ENCODE data around the gene CLDN18. TPM values are rescaled to one million over a fixed set of nuclear protein-coding genes. Genes with fewer than 3 reads are reported as not detected.

The CLDN18 gene
- total RNA-seq, 1 donor from 2014 or later = not detected

DNA sequence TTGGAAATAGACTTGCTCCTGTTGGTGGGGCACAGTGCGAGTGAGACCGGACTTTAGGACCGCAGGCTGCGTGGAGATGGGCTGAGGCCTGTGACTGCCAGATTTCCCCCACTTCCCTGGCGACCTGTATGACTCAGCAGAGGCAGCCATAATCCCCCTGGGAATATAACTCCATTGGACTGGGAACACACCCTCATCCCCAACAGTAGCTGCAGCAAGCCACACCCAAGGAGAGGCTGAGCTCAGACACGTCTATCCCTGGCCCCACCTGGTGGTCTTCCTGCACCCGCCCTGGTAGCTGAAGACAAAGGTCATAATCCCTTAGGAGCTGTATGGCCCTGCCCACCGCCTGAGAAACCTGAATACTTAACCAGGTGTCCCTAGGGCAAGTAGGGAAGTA, 62.8 kb downstream of the CLDN18 start:
- H3K36me3 Mint-ChIP-seq (ENCODE audit: low read depth) = no peaks in the 10 kb centered on the region
- POLR2A ChIA-PET = no interaction called here
- no peak overlapping the region for H3K27ac Mint-ChIP-seq
- H3K4me3 Mint-ChIP-seq = no peak overlapping the region
- peaks cover 20% of the 10 kb centered on the region for H3K27me3 Mint-ChIP-seq
- no peaks in the 10 kb centered on the region for H3K4me1 Mint-ChIP-seq
- no peak for DNase-seq
- TF ChIP-seq, protein P1, sequence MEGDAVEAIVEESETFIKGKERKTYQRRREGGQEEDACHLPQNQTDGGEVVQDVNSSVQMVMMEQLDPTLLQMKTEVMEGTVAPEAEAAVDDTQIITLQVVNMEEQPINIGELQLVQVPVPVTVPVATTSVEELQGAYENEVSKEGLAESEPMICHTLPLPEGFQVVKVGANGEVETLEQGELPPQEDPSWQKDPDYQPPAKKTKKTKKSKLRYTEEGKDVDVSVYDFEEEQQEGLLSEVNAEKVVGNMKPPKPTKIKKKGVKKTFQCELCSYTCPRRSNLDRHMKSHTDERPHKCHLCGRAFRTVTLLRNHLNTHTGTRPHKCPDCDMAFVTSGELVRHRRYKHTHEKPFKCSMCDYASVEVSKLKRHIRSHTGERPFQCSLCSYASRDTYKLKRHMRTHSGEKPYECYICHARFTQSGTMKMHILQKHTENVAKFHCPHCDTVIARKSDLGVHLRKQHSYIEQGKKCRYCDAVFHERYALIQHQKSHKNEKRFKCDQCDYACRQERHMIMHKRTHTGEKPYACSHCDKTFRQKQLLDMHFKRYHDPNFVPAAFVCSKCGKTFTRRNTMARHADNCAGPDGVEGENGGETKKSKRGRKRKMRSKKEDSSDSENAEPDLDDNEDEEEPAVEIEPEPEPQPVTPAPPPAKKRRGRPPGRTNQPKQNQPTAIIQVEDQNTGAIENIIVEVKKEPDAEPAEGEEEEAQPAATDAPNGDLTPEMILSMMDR (IDR thresholded peaks at IDR 0.05) = no peak
- no peak for ATAC-seq (ENCODE audit: low read depth)
- no peaks in the 10 kb centered on the region for H3K9me3 Mint-ChIP-seq
- CTCF ChIA-PET = no interaction called here
- intact Hi-C loops (cut with micrococcal nuclease) = no loop called here

DNA sequence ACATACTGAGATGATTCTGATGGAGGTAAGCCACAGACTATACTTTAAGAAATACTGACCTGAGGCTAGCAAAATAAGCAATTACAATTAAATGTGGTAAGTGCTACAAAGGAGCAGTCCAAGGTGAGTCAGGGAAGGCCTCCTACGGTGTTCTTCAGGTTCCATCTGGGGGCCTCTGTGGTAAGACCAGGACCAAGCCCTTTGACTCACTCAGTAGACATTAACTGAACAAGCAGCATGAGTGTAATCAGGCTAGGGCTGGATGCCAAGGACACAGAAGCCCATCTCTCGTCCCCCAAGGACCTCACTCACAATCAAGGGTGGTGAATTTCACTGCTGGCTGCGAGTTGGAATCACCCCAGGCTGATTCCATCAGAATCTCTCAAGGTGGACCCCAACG, 68.1 kb downstream of the CLDN18 start:
- Mint-ChIP-seq H3K36me3 (ENCODE audit: low read depth) (no peaks in the 10 kb centered on the region), H3K4me3 (no peak overlapping the region), H3K27ac (no peak overlapping the region), H3K4me1 (no peaks in the 10 kb centered on the region), H3K27me3 (peaks cover 16% of the 10 kb centered on the region), H3K9me3 (no peaks in the 10 kb centered on the region)
- no peak for ATAC-seq (ENCODE audit: low read depth)
- no peak for DNase-seq
- intact Hi-C loops (cut with micrococcal nuclease) = no loop called here
- TF ChIP-seq, protein P1 (IDR thresholded peaks at IDR 0.05) = no peak
- POLR2A ChIA-PET = no interaction called here
- CTCF ChIA-PET = no interaction called here

DNA sequence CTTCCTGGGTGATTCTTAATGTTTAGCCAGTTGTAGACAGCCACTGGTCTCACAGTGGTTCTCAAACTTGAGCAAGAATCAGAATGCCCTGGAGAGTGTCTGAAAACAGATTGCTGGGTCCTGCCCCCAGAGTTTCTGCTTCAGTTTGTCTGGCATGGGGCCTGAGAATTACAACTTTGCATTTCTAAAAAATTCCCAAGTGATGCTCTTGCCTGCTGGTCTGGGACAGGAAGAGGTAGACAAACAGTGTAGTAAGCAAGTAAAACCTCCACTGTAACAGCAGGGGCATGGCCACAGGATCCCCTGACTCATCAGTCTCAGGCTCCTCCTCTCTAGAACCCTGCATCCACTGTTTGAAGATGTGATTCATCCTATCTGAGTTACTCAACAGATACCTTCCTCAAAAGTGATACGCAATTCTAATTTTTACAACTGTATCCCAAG, 69.0 kb downstream of the CLDN18 start:
- Mint-ChIP-seq H3K27ac (no peak overlapping the region), H3K4me1 (no peaks in the 10 kb centered on the region), H3K36me3 (ENCODE audit: low read depth) (no peaks in the 10 kb centered on the region), H3K9me3 (no peaks in the 10 kb centered on the region), H3K27me3 (peaks cover 20% of the 10 kb centered on the region), H3K4me3 (no peak overlapping the region)
- ChIA-PET POLR2A (no interaction called here), CTCF (no interaction called here)
- ATAC-seq (ENCODE audit: low read depth) (no peak), DNase-seq (no peak)
- TF ChIP-seq, protein P1 (IDR thresholded peaks at IDR 0.05) = no peak
- intact Hi-C loops (cut with micrococcal nuclease) = no loop called here

DNA sequence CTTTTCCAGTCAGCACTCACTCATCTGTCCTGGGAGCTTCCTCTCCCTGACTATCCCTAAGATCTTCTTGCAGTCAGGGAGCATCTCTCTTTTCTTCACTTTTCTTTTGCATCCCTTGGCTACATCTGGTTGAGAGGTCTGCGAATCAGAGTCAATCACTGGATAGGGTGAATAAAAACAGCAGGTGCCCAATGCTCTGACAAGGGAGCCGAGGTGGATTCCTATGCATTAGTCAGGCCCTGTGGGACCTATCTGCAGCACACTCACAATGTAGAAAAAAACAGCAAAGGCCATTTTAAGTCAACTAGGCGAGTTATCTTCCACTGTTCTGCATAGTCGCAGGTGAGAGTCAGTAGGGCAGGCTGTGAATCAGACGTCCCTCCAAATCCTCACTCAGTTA, 69.9 kb downstream of the CLDN18 start:
- no peaks in the 10 kb centered on the region for H3K36me3 Mint-ChIP-seq (ENCODE audit: low read depth)
- H3K27me3 Mint-ChIP-seq = peaks cover 20% of the 10 kb centered on the region
- no peak overlapping the region for H3K4me3 Mint-ChIP-seq
- TF ChIP-seq, protein P1 (IDR thresholded peaks at IDR 0.05) = no peak
- no peaks in the 10 kb centered on the region for H3K9me3 Mint-ChIP-seq
- H3K27ac Mint-ChIP-seq = no peak overlapping the region
- POLR2A ChIA-PET = no interaction called here
- intact Hi-C loops (cut with micrococcal nuclease) = no loop called here
- ATAC-seq (ENCODE audit: low read depth) (no peak), DNase-seq (no peak)
- CTCF ChIA-PET = interaction anchor here (1.4 kb wide), 1 partner anchor 11 kb away, joined by 3 read pairs; no protein-coding TSS in a partner anchor
- no peaks in the 10 kb centered on the region for H3K4me1 Mint-ChIP-seq

DNA sequence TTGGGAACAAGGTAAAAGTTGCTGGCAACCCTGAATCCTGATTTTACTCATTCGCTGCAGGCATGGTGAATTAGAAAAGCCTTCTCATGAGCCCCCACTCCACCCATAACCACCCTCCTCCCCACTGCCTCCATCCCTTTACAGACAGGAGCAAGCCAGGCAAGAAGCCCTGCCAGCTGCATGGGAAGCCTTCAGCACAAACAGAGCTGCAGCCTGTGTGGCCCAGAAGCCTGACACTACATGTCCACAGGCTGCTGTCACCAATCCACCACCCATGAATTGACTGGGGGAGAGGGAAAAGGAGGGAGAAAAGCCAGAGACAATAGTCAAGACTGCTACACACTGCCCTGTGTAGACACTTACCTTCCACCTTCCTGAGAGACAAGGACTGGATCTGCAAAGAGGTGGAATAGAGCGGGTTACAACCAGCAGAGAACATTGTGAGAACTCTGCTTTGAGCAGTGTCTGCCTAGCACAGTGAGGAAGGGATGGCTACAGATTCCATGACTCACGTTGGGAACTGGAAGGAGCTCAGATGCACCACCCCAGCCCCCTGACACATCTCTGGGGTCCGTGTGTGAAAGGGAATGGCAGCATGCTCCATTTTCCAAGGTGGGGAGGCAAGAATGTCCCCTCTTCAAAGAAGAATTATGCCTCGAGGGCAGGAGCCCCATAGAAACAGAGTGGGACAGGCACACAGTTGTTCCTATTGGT, 71.6 kb downstream of the CLDN18 start:
- TF ChIP-seq, protein P1 (IDR thresholded peaks at IDR 0.05) = no peak
- no peak overlapping the region for H3K4me3 Mint-ChIP-seq
- H3K27ac Mint-ChIP-seq = no peak overlapping the region
- ATAC-seq (ENCODE audit: low read depth) (no peak), DNase-seq (no peak)
- H3K36me3 Mint-ChIP-seq (ENCODE audit: low read depth) = no peaks in the 10 kb centered on the region
- H3K4me1 Mint-ChIP-seq = no peaks in the 10 kb centered on the region
- ChIA-PET CTCF (interaction anchor here (1.4 kb wide), 1 partner anchor 12 kb away, joined by 3 read pairs; no protein-coding TSS in a partner anchor), POLR2A (no interaction called here)
- intact Hi-C loops (cut with micrococcal nuclease) = no loop called here
- H3K27me3 Mint-ChIP-seq = peaks cover 20% of the 10 kb centered on the region
- no peaks in the 10 kb centered on the region for H3K9me3 Mint-ChIP-seq
